Hepatocyte (in vitro differentiated cells): ENCODE data around the gene SCN1A.

Experiments
- EZH2 ChIP-seq: fragments of 200-600 bp; sonication (generic); IDR thresholded peaks from 2 replicates; pipeline ENCODE4 v1.6.1; 2016; ENCODE audit warnings: antibody characterized with exemption, mild to moderate bottlenecking, borderline replicate concordance
- EZH2phosphoT487 ChIP-seq: fragments of 200-600 bp; sonication (generic); IDR thresholded peaks from one replicate; pipeline ENCODE4 v1.6.1; 2018; ENCODE audit warnings: antibody characterized with exemption, mild to moderate bottlenecking, low read depth, moderate library complexity; ENCODE audit not compliant: unreplicated experiment, severe bottlenecking
- TF ChIP-seq, protein P1 (sequence below): fragments of 200-600 bp; sonication (generic); IDR thresholded peaks from 2 replicates; pipeline ENCODE4 v1.5.1; 2016; ENCODE audit warnings: antibody characterized with exemption, mild to moderate bottlenecking; ENCODE audit not compliant: poor library complexity

DNA sequence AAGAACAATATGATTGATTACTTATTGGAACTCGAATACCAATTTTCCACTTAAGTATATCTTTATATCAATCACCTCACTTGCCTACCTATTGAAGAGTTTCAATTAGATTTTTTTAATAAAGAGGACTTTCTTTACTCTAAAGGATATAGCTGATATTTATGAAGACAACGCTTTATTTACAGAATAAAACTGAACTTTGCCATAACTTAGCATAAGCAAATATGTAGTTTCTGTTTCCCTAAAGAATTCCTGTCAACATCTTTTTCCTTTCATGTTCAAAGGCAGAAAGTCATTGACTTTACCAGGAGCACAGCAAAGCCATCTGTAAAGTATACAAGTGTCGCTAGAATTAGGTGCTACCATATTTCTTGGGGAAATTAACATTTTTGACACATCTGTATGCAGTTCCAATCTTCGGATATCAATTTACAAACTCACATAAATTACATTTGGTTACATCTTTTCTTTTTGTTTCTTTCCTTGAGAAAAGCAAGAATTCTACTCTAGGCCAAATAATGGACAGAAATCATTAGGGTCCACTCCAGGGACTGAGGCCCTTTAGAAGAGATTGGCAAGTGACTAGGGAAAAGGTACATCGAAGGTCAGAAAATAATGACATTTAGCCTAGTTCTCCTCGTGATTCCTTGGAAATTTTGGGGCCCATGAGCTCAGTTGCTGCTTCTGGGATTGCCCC is 7.5 kb upstream of the SCN1A start:
- TF ChIP-seq, protein P1, sequence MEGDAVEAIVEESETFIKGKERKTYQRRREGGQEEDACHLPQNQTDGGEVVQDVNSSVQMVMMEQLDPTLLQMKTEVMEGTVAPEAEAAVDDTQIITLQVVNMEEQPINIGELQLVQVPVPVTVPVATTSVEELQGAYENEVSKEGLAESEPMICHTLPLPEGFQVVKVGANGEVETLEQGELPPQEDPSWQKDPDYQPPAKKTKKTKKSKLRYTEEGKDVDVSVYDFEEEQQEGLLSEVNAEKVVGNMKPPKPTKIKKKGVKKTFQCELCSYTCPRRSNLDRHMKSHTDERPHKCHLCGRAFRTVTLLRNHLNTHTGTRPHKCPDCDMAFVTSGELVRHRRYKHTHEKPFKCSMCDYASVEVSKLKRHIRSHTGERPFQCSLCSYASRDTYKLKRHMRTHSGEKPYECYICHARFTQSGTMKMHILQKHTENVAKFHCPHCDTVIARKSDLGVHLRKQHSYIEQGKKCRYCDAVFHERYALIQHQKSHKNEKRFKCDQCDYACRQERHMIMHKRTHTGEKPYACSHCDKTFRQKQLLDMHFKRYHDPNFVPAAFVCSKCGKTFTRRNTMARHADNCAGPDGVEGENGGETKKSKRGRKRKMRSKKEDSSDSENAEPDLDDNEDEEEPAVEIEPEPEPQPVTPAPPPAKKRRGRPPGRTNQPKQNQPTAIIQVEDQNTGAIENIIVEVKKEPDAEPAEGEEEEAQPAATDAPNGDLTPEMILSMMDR, result no peak
- TF ChIP-seq EZH2 (no peak), EZH2phosphoT487 (no peak)
